ENCODE measurements around the gene FLRT2. TPM values are rescaled to one million over a fixed set of nuclear protein-coding genes. Genes with fewer than 3 reads are reported as not detected.

The FLRT2 gene
- total and polyA plus RNA-seq, 9 of the 15 experiments (the other 6 are each of a cell fraction or from before 2014, with no cell fraction given) = 0.02 TPM; not detected in 8

DNA sequence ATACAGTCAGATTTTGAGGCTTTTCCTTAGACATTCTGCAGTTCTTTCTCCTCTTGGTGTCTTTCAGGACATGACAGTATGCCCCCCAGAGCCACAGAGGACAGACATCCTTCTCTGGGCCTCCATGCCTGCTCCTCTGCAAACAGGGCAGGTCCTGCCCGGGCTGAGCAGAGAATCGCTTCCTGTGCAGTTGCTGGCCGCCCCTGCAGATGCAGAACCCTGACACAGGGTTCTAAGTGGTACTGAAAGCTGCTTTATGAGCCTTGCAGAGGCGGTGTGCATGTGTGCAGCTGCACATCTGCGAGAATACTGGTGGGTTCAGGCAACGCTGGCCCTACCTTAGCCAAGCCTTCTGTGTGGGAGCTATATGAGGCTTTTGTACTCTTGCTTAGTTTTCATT lies 54.5 kb downstream of the FLRT2 start:
- H3K27ac ChIP-seq (ENCODE audit: extremely low read depth, low read depth, low read length) = no peak overlapping the region
- WGBS (ENCODE audit: insufficient coverage, low coverage, missing lambda C conversion rate) = 10% methylated on average over 2 of the region's 6 CpGs
- in situ Hi-C loops (cut with MboI) (no loop called here), intact Hi-C loops (cut with micrococcal nuclease) (no loop called here)
- ChIA-PET CTCF (ENCODE audit: low intra/inter-chr PET ratio) (no interaction called here), POLR2A (no interaction called here)
- no peak for ATAC-seq
- no peaks in the 10 kb centered on the region for H3K9me1 ChIP-seq (ENCODE audit: control insufficient read depth, insufficient read depth, low read length)
- H3K4me1 ChIP-seq (replicated peaks in 1 of 2; ENCODE audit: control insufficient read depth in 2 of 2, insufficient read depth in 2 of 2, low read length in 2 of 2) = no peaks in the 10 kb centered on the region
- DNase-seq (ENCODE audit: extremely low read depth in 1 of 4, low spot score in 3 of 4) = no peak
- H2AFZ ChIP-seq (ENCODE audit: low read depth, low read length) = no peak overlapping the region
- no peak for TF ChIP-seq PTBP1 (IDR thresholded peaks at IDR 0.05; ENCODE audit: low read depth, low read length)
- TF ChIP-seq ZNF644 (tag; IDR thresholded peaks at IDR 0.05; ENCODE audit: low read depth) = no peak
- TF ChIP-seq ZNF174 (CRISPR knock-in tag; IDR thresholded peaks at IDR 0.05) = no peak
- TF ChIP-seq RBFOX2 (IDR thresholded peaks at IDR 0.05; ENCODE audit: low read depth, low read length) = no peak
- no peak for TF ChIP-seq PRMT5 (CRISPR knock-in tag; IDR thresholded peaks at IDR 0.05)
- TF ChIP-seq SAP30 (IDR thresholded peaks at IDR 0.05; ENCODE audit: borderline replicate concordance, insufficient read depth, low read depth, low read length, poor library complexity, severe bottlenecking) = no peak
- H3K36me3 ChIP-seq (ENCODE audit: control insufficient read depth, insufficient read depth, low read length) = no peaks in the 10 kb centered on the region
- no peak overlapping the region for H3K4me3 ChIP-seq
- no peak for FAIRE-seq
- H3K9me3 ChIP-seq (replicated peaks; ENCODE audit: control insufficient read depth, insufficient read depth, low read depth, low read length) = no peaks in the 10 kb centered on the region; the same call in 1 of the 2 replicates
- no peaks in the 10 kb centered on the region for H3K27me3 ChIP-seq (ENCODE audit: control insufficient read depth in 2 of 2, insufficient read depth in 2 of 2, low read length in 2 of 2)
- H3K79me2 ChIP-seq (ENCODE audit: control insufficient read depth, insufficient read depth, low read length) = no peaks in the 10 kb centered on the region
- no TSS peak for BruUV-seq (replicated peaks)
- no peak overlapping the region for H3K4me2 ChIP-seq (ENCODE audit: insufficient read depth, low read length)
- no peak overlapping the region for H3K9ac ChIP-seq (ENCODE audit: insufficient read depth in 1 of 2, low read depth in 2 of 2, low read length in 2 of 2)
- no peaks in the 10 kb centered on the region for H4K20me1 ChIP-seq (replicated peaks; ENCODE audit: control insufficient read depth, insufficient read depth, low read length)

DNA sequence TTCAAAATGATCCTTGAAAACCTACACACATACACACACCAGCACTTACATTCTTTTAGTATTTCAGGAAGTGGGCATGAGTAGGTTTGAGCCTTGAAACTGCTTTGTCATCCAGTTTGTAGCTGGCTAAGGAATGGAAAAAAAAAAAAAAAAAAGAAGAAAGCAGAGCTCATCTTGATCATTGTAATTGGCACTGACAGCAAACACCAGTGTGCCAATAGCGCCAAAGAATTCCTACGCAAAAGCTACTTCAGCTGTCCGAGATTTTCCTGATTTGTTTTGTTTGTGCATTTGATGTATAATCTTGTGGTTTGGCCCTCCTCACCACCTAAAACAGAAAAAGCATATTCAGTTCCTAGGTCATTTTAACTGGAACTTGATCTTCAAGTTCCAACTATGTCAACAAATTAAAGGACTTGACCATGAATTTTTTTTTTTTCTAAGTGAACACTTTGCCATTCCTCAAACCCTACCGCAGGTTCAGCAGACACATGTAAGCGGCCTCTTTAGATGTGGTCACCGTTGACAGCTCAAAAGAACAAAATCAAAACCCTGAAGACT lies 57.3 kb downstream of the FLRT2 start:
- in situ Hi-C loops (cut with MboI) (no loop called here), intact Hi-C loops (cut with micrococcal nuclease) (no loop called here)
- no peaks in the 10 kb centered on the region for H4K20me1 ChIP-seq (replicated peaks; ENCODE audit: control insufficient read depth, insufficient read depth, low read length)
- ATAC-seq = no peak
- H3K27me3 ChIP-seq (ENCODE audit: control insufficient read depth in 2 of 2, insufficient read depth in 2 of 2, low read length in 2 of 2) = no peaks in the 10 kb centered on the region
- H2AFZ ChIP-seq (ENCODE audit: low read depth, low read length) = no peak overlapping the region
- H3K36me3 ChIP-seq (ENCODE audit: control insufficient read depth, insufficient read depth, low read length) = no peaks in the 10 kb centered on the region
- no peak for DNase-seq (ENCODE audit: extremely low read depth in 1 of 4, low spot score in 3 of 4)
- no peaks in the 10 kb centered on the region; the same call in 1 of the 2 replicates for H3K9me3 ChIP-seq (replicated peaks; ENCODE audit: control insufficient read depth, insufficient read depth, low read depth, low read length)
- ChIA-PET POLR2A (no interaction called here), CTCF (ENCODE audit: low intra/inter-chr PET ratio) (no interaction called here)
- BruUV-seq (replicated peaks) = no TSS peak
- no peak overlapping the region for H3K9ac ChIP-seq (ENCODE audit: insufficient read depth in 1 of 2, low read depth in 2 of 2, low read length in 2 of 2)
- no peak for FAIRE-seq
- no peaks in the 10 kb centered on the region for H3K4me1 ChIP-seq (replicated peaks in 1 of 2; ENCODE audit: control insufficient read depth in 2 of 2, insufficient read depth in 2 of 2, low read length in 2 of 2)
- H3K79me2 ChIP-seq (ENCODE audit: control insufficient read depth, insufficient read depth, low read length) = no peaks in the 10 kb centered on the region
- H3K9me1 ChIP-seq (ENCODE audit: control insufficient read depth, insufficient read depth, low read length) = no peaks in the 10 kb centered on the region
- H3K27ac ChIP-seq (ENCODE audit: extremely low read depth, low read depth, low read length) = no peak overlapping the region
- no peak overlapping the region for H3K4me3 ChIP-seq
- no peak overlapping the region for H3K4me2 ChIP-seq (ENCODE audit: insufficient read depth, low read length)
- WGBS (ENCODE audit: insufficient coverage, low coverage, missing lambda C conversion rate) = 2% methylated on average over 6 of the region's 6 CpGs
- TF ChIP-seq ZNF175 (CRISPR knock-in tag; IDR thresholded peaks at IDR 0.05; ENCODE audit: low read depth) (no peak), SMARCC2 (IDR thresholded peaks at IDR 0.05; ENCODE audit: low read depth) (no peak), ZNF324 (CRISPR knock-in tag; IDR thresholded peaks at IDR 0.05) (no peak), PTRF (tag; IDR thresholded peaks at IDR 0.05) (no peak), C11orf30 (IDR thresholded peaks at IDR 0.05; ENCODE audit: low read depth) (no peak)
- TF ChIP-seq, protein P1, sequence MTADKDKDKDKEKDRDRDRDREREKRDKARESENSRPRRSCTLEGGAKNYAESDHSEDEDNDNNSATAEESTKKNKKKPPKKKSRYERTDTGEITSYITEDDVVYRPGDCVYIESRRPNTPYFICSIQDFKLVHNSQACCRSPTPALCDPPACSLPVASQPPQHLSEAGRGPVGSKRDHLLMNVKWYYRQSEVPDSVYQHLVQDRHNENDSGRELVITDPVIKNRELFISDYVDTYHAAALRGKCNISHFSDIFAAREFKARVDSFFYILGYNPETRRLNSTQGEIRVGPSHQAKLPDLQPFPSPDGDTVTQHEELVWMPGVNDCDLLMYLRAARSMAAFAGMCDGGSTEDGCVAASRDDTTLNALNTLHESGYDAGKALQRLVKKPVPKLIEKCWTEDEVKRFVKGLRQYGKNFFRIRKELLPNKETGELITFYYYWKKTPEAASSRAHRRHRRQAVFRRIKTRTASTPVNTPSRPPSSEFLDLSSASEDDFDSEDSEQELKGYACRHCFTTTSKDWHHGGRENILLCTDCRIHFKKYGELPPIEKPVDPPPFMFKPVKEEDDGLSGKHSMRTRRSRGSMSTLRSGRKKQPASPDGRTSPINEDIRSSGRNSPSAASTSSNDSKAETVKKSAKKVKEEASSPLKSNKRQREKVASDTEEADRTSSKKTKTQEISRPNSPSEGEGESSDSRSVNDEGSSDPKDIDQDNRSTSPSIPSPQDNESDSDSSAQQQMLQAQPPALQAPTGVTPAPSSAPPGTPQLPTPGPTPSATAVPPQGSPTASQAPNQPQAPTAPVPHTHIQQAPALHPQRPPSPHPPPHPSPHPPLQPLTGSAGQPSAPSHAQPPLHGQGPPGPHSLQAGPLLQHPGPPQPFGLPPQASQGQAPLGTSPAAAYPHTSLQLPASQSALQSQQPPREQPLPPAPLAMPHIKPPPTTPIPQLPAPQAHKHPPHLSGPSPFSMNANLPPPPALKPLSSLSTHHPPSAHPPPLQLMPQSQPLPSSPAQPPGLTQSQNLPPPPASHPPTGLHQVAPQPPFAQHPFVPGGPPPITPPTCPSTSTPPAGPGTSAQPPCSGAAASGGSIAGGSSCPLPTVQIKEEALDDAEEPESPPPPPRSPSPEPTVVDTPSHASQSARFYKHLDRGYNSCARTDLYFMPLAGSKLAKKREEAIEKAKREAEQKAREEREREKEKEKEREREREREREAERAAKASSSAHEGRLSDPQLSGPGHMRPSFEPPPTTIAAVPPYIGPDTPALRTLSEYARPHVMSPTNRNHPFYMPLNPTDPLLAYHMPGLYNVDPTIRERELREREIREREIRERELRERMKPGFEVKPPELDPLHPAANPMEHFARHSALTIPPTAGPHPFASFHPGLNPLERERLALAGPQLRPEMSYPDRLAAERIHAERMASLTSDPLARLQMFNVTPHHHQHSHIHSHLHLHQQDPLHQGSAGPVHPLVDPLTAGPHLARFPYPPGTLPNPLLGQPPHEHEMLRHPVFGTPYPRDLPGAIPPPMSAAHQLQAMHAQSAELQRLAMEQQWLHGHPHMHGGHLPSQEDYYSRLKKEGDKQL (CRISPR knock-in tag; IDR thresholded peaks at IDR 0.05; ENCODE audit: borderline replicate concordance) = no peak

All from K562 (cell line).